ENCODE data around the gene SAPCD2.
A peak's percentile ranks its signal among the peaks of the same experiment; 100 is the strongest.

The SAPCD2 gene

GRCh38 chr9:137077758-137078693 is 7.7 kb upstream of the SAPCD2 start (continued):
- TF ChIP-seq KLF9 (tag by site-specific recombination; IDR thresholded peaks at IDR 0.05; ENCODE audit: low read depth): 0 out of 2 replicates have a peak, but pooled peaks have one; percentile 32
- no peak for TF ChIP-seq ZBTB44 (tag by site-specific recombination; IDR thresholded peaks at IDR 0.05)
- peak; percentile 43; the same call in 1 of the 2 replicates for TF ChIP-seq EGR2 (tag by site-specific recombination; IDR thresholded peaks at IDR 0.05; ENCODE audit: low read depth)
- TF ChIP-seq ZNF274 (IDR thresholded peaks at IDR 0.05; ENCODE audit: low read length): no peak
- TF ChIP-seq ZNF274 (tag by site-specific recombination; IDR thresholded peaks at IDR 0.05; ENCODE audit: borderline replicate concordance): no peak
- TF ChIP-seq ZFHX2 (tag by site-specific recombination; conservative IDR thresholded peaks at IDR 0.05): peak; percentile 73
- TF ChIP-seq SP2 (tag by site-specific recombination; IDR thresholded peaks at IDR 0.05): 0 out of 2 replicates have a peak, but pooled peaks have one; percentile 9
- peak; percentile 54 for TF ChIP-seq GLIS2 (tag by site-specific recombination; IDR thresholded peaks at IDR 0.05)
- peak; percentile 37; the same call in 1 of the 2 replicates for TF ChIP-seq ZNF394 (tag by site-specific recombination; IDR thresholded peaks at IDR 0.05; ENCODE audit: borderline replicate concordance)
- TF ChIP-seq KLF8 (tag by site-specific recombination; IDR thresholded peaks at IDR 0.05): peak; percentile 15; the same call in 1 of the 2 replicates
- TF ChIP-seq ZNF558 (tag by site-specific recombination; IDR thresholded peaks at IDR 0.05): no peak

GRCh38 chr9:137077010-137077747 is 6.8 kb upstream of the SAPCD2 start, which contains the start of gene UAP1L1:
TSS of gene UAP1L1 (plus strand) at chr9:137077517. CDS start at chr9:137077533, 16 bp downstream.
- Histone ChIP-seq H3K9me3 (ENCODE audit: control insufficient read depth, insufficient read depth, low read depth, low read length) (no peaks in the 10 kb centered on the region), H3K4me3 (ENCODE audit: low read depth, low read length) (peak within 1 kb of the TSS; percentile 43), H3K27ac (ENCODE audit: extremely low read depth, low read depth, low read length) (peak within 1 kb of the TSS; percentile 46; the same call in 1 of the 2 replicates), H3K36me3 (ENCODE audit: control insufficient read depth in 2 of 2, insufficient read depth in 1 of 2, low read length in 2 of 2) (peaks cover 0 to 34% of the 10 kb centered on the region in 2 experiments; a peak in 1 of 3 replicates), H3K4me1 (ENCODE audit: control insufficient read depth, insufficient read depth, low read length) (no peaks in the 10 kb centered on the region; the same call in 1 of the 2 replicates)
- CTCF ChIA-PET: interaction anchor here (0.6 to 2.6 kb wide), 5 partner anchors 9 to 191 kb away, joined by 3 to 16 read pairs (median 9); partner anchors contain the start of genes MAN1B1 and TRAF2
- POLR2A ChIA-PET: interaction anchor here (1.0 to 2.3 kb wide), 5 partner anchors 9 to 164 kb away, joined by 3 to 21 read pairs (median 6); partner anchors contain the start of genes ENTPD2, MAN1B1 and TUBB4B
- peak; percentile 75 for TF ChIP-seq ZNF335 (tag by site-specific recombination; conservative IDR thresholded peaks at IDR 0.05)
- TF ChIP-seq HIC1 (tag by site-specific recombination; IDR thresholded peaks at IDR 0.05): 0 out of 2 replicates have a peak, but pooled peaks have one; percentile 27
- peak; percentile 18; the same call in 1 of the 2 replicates for TF ChIP-seq PATZ1 (tag by site-specific recombination; IDR thresholded peaks at IDR 0.05)
- peak; percentile 66; the same call in 1 of the 2 replicates for TF ChIP-seq PBX3 (CRISPR knock-in tag; IDR thresholded peaks at IDR 0.05)
- TF ChIP-seq ZBTB20 (tag by site-specific recombination; IDR thresholded peaks at IDR 0.05): peak; percentile 36; the same call in 1 of the 2 replicates
- peak; percentile 20; the same call in 1 of the 2 replicates for TF ChIP-seq SP2 (tag by site-specific recombination; IDR thresholded peaks at IDR 0.05)
- peak; percentile 64 for TF ChIP-seq KLF1 (tag by site-specific recombination; IDR thresholded peaks at IDR 0.05)
- no peak for TF ChIP-seq ZNF623 (tag by site-specific recombination; IDR thresholded peaks at IDR 0.05)
- 0 out of 2 replicates have a peak, but pooled peaks have one; percentile 16 for TF ChIP-seq KLF9 (tag by site-specific recombination; IDR thresholded peaks at IDR 0.05; ENCODE audit: low read depth)
- TF ChIP-seq ZBTB6 (tag by site-specific recombination; IDR thresholded peaks at IDR 0.05): peak; percentile 92
- no peak for TF ChIP-seq SP7 (tag by site-specific recombination; IDR thresholded peaks at IDR 0.05)
- peak; percentile 55 for TF ChIP-seq ZBTB26 (tag by site-specific recombination; optimal IDR thresholded peaks at IDR 0.05)
- TF ChIP-seq GLIS1 (tag by site-specific recombination; IDR thresholded peaks at IDR 0.05): peak; percentile 35; the same call in 1 of the 2 replicates
- TF ChIP-seq ZNF529 (tag by site-specific recombination; IDR thresholded peaks at IDR 0.05; ENCODE audit: insufficient replicate concordance): no peak
